Hepatocyte (in vitro differentiated cells): Measurements from ENCODE around the gene ROPN1. TPM values are rescaled to one million over a fixed set of nuclear protein-coding genes. Genes with fewer than 3 reads are reported as not detected.

Experiments used
- DNase-seq: peaks from one replicate; pipeline ENCODE4 v3.0.0-alpha.2; 2016; ENCODE audit warnings: low spot score
- H2AFZ ChIP-seq: fragments of 200-600 bp; sonication (generic); 2 replicates; pipeline ENCODE4 v1.6.0; 2016; ENCODE audit warnings: antibody characterized with exemption, mild to moderate bottlenecking
- H3K27ac ChIP-seq: fragments of 200-600 bp; sonication (generic); 2 replicates; pipeline ENCODE4 v1.5.1; 2016; ENCODE audit warnings: mild to moderate bottlenecking
- H3K27me3 ChIP-seq: fragments of 200-600 bp; sonication (generic); 2 replicates; pipeline ENCODE4 v1.6.1; 2016
- H3K36me3 ChIP-seq: fragments of 200-600 bp; sonication (generic); replicated peaks from 2 replicates; pipeline ENCODE4 v1.5.1; 2016; ENCODE audit warnings: low read depth; ENCODE audit not compliant: insufficient read depth
- H3K4me1 ChIP-seq: fragments of 200-600 bp; sonication (generic); 2 replicates; pipeline ENCODE4 v1.5.1; 2016; ENCODE audit warnings: mild to moderate bottlenecking, moderate library complexity; ENCODE audit not compliant: insufficient read depth
- H3K4me2 ChIP-seq: fragments of 200-600 bp; sonication (generic); 2 replicates; pipeline ENCODE4 v1.6.0; 2016
- H3K4me3 ChIP-seq: fragments of 200-600 bp; sonication (generic); 2 replicates; pipeline ENCODE4 v1.5.1; 2016; ENCODE audit warnings: mild to moderate bottlenecking
- H3K79me2 ChIP-seq: fragments of 200-600 bp; sonication (generic); 2 replicates; pipeline ENCODE4 v1.6.0; 2017; ENCODE audit warnings: mild to moderate bottlenecking
- H3K9me2 ChIP-seq: fragments of 200-600 bp; sonication (generic); replicated peaks from 2 replicates; pipeline ENCODE4 v1.6.0; 2017; ENCODE audit warnings: mild to moderate bottlenecking; ENCODE audit not compliant: insufficient read depth
- H3K9me3 ChIP-seq: fragments of 200-600 bp; sonication (generic); 2 replicates; pipeline ENCODE4 v1.5.1; 2016; ENCODE audit warnings: low read depth, mild to moderate bottlenecking
- H4K20me1 ChIP-seq: fragments of 200-600 bp; sonication (generic); 2 replicates; pipeline ENCODE4 v1.6.0; 2016; ENCODE audit warnings: mild to moderate bottlenecking; ENCODE audit not compliant: insufficient read depth, poor library complexity, severe bottlenecking
- EZH2 ChIP-seq: fragments of 200-600 bp; sonication (generic); IDR thresholded peaks from 2 replicates; pipeline ENCODE4 v1.6.1; 2016; ENCODE audit warnings: antibody characterized with exemption, mild to moderate bottlenecking, borderline replicate concordance
- EZH2phosphoT487 ChIP-seq: fragments of 200-600 bp; sonication (generic); IDR thresholded peaks from one replicate; pipeline ENCODE4 v1.6.1; 2018; ENCODE audit warnings: antibody characterized with exemption, mild to moderate bottlenecking, low read depth, moderate library complexity; ENCODE audit not compliant: unreplicated experiment, severe bottlenecking
- WGBS: methylation state at CpG from one replicate; pipeline ENCODE4 v1.1.6; 2016; ENCODE audit warnings: low lambda C conversion rate; ENCODE audit errors: missing lambda C conversion rate; 5-methylcytosine and 5-hydroxymethylcytosine counted together
- polyA plus RNA-seq: library from polyadenylated mRNA; unstranded; fragments of >200 nt; fragmentation: Nextera tagmentation; extraction: Ambion mirVana; gene quantifications from 2 replicates; pipeline ENCODE4 v1.2.1, GENCODE V29; 2016
- total RNA-seq: library from RNA; depleted of rRNA; stranded (reverse); fragments of >200 nt; gene quantifications from 2 replicates; pipeline ENCODE4 v1.2.3, GENCODE V29; 2014
- TF ChIP-seq, protein P1 (sequence below): fragments of 200-600 bp; sonication (generic); IDR thresholded peaks from 2 replicates; pipeline ENCODE4 v1.5.1; 2016; ENCODE audit warnings: antibody characterized with exemption, mild to moderate bottlenecking; ENCODE audit not compliant: poor library complexity

ROPN1 gene
- total and polyA plus RNA-seq, 2 experiments from 2014 or later = not detected

DNA sequence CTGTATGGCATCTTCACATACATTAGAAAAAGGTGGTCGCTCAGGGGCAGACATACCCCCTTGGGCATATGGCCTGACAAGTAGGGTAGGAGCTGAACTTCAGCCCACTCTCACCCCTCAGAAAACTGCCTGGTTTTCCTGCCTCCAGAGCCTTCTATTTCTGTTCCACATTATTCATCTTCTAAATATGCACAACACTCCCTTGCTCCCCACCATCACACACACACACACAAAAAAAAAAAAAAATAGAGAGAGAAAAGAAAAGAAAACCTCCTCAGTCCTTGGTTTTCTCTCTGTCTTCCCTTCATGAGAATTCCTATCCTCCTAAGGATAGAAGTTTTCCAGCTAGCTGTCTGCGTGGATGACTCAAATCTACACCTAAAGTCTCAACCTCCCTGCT, 5.6 kb upstream of the ROPN1 start:
- Histone ChIP-seq H3K27me3 (peaks cover 24% of the 10 kb centered on the region), H3K4me1 (no peaks in the 10 kb centered on the region)
- TF ChIP-seq EZH2phosphoT487 = no peak
- no peak for TF ChIP-seq EZH2
- TF ChIP-seq, protein P1, sequence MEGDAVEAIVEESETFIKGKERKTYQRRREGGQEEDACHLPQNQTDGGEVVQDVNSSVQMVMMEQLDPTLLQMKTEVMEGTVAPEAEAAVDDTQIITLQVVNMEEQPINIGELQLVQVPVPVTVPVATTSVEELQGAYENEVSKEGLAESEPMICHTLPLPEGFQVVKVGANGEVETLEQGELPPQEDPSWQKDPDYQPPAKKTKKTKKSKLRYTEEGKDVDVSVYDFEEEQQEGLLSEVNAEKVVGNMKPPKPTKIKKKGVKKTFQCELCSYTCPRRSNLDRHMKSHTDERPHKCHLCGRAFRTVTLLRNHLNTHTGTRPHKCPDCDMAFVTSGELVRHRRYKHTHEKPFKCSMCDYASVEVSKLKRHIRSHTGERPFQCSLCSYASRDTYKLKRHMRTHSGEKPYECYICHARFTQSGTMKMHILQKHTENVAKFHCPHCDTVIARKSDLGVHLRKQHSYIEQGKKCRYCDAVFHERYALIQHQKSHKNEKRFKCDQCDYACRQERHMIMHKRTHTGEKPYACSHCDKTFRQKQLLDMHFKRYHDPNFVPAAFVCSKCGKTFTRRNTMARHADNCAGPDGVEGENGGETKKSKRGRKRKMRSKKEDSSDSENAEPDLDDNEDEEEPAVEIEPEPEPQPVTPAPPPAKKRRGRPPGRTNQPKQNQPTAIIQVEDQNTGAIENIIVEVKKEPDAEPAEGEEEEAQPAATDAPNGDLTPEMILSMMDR = no peak

DNA sequence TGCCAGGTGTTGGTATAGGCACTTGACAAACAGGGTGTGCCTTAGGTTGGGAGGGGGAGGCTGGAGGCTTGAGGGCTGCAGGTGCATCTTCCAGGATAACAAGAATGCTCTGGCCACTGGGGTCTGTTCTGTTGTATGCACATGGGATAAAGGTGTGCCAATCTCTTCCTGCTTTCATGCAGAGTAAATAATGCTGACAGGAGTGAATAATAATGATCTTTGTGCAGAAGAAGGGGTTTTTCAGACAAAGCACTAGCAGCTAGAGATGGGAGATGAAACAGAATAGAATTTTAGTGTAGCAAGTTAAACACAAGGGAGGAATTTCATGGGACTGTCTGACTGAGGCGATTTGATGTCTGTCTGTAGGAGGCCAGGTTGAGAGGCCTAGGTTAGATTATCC, 1.9 kb upstream of the ROPN1 start:
- H3K36me3 ChIP-seq = no peaks in the 10 kb centered on the region
- H3K27me3 ChIP-seq = peaks cover 33% of the 10 kb centered on the region
- TF ChIP-seq EZH2phosphoT487 = no peak
- TF ChIP-seq, protein P1 = no peak
- no peak for TF ChIP-seq EZH2
- no peak overlapping the region for H2AFZ ChIP-seq
- no peaks in the 10 kb centered on the region for H4K20me1 ChIP-seq
- no peaks in the 10 kb centered on the region for H3K79me2 ChIP-seq
- no peaks in the 10 kb centered on the region for H3K9me2 ChIP-seq
- no peak overlapping the region for H3K4me3 ChIP-seq
- DNase-seq = no peak
- H3K4me2 ChIP-seq = no peak overlapping the region
- no peak overlapping the region for H3K27ac ChIP-seq
- H3K9me3 ChIP-seq = no peaks in the 10 kb centered on the region
- no peaks in the 10 kb centered on the region for H3K4me1 ChIP-seq
- WGBS = 71% methylated on average over 1 of the region's 1 CpG

More for the DNA sequence above, 5.6 kb upstream of the ROPN1 start:
- H2AFZ ChIP-seq = no peak overlapping the region
- H3K4me3 ChIP-seq = no peak overlapping the region
- WGBS = 79% methylated on average over 2 of the region's 2 CpGs
- H3K36me3 ChIP-seq = no peaks in the 10 kb centered on the region
- no peaks in the 10 kb centered on the region for H4K20me1 ChIP-seq
- H3K79me2 ChIP-seq = no peaks in the 10 kb centered on the region
- no peaks in the 10 kb centered on the region for H3K9me2 ChIP-seq
- no peak overlapping the region for H3K27ac ChIP-seq
- DNase-seq = no peak
- H3K4me2 ChIP-seq = no peak overlapping the region
- no peaks in the 10 kb centered on the region for H3K9me3 ChIP-seq

DNA sequence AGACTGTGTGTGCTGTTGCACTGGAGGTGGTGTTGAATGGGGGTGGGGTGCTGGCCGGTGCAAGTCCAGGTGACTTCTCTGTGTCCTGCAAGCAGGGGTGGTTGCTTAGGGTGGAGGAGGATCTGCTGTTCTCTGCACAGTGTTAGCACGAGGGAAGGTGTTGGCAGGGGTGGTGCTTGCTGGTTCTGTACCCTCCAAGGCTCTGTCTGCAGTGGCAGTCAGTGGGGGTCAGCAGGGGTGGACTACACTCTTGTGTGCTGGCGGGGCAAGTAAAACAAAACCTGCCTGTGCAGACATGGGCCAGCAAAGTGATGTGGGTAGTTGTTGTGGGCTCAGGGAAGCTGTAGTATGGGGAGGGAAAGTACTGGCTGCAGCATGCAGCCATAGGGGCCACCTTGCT, 5.5 kb downstream of the ROPN1 start:
- Histone ChIP-seq H2AFZ (no peak overlapping the region), H3K4me1 (no peaks in the 10 kb centered on the region), H3K27ac (no peak overlapping the region), H3K4me2 (no peak overlapping the region), H3K79me2 (no peaks in the 10 kb centered on the region), H4K20me1 (no peaks in the 10 kb centered on the region), H3K36me3 (no peaks in the 10 kb centered on the region), H3K4me3 (no peak overlapping the region), H3K27me3 (peaks cover 68% of the 10 kb centered on the region), H3K9me3 (no peaks in the 10 kb centered on the region), H3K9me2 (no peaks in the 10 kb centered on the region)
- WGBS = 90% methylated on average over 3 of the region's 3 CpGs
- DNase-seq = no peak
- TF ChIP-seq EZH2 = no peak
- TF ChIP-seq, protein P1 = no peak
- no peak for TF ChIP-seq EZH2phosphoT487

DNA sequence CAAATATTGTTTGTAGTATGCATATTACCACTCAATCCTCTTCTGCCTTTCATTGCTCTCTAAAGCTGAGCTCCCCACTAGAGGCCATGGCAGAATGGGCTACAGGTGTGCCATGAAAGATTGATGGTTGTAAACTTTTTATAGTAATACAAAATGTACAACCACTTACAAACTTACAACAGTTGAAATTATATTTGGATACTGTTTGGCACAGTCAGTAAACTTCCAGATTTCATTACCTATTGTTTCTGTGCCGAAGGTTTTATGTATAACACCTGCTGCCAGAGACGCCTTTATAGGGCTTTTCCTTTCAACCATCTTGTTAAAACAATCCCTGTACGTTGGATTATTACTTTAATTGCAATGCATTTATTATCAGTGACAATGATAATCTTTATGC, 7.0 kb downstream of the ROPN1 start:
- Histone ChIP-seq H3K4me1 (no peaks in the 10 kb centered on the region), H4K20me1 (no peaks in the 10 kb centered on the region), H3K27ac (no peak overlapping the region), H3K36me3 (no peaks in the 10 kb centered on the region), H3K9me2 (no peaks in the 10 kb centered on the region), H3K4me2 (no peak overlapping the region), H3K4me3 (no peak overlapping the region), H3K27me3 (peaks cover 72% of the 10 kb centered on the region), H2AFZ (no peak overlapping the region), H3K79me2 (no peaks in the 10 kb centered on the region), H3K9me3 (no peaks in the 10 kb centered on the region)
- DNase-seq = no peak
- TF ChIP-seq EZH2phosphoT487 = no peak
- TF ChIP-seq, protein P1 = no peak
- no peak for TF ChIP-seq EZH2
- 70% methylated on average over 3 of the region's 3 CpGs for WGBS
